ENCODE data around the gene KRT83.

Gene KRT83

DNA sequence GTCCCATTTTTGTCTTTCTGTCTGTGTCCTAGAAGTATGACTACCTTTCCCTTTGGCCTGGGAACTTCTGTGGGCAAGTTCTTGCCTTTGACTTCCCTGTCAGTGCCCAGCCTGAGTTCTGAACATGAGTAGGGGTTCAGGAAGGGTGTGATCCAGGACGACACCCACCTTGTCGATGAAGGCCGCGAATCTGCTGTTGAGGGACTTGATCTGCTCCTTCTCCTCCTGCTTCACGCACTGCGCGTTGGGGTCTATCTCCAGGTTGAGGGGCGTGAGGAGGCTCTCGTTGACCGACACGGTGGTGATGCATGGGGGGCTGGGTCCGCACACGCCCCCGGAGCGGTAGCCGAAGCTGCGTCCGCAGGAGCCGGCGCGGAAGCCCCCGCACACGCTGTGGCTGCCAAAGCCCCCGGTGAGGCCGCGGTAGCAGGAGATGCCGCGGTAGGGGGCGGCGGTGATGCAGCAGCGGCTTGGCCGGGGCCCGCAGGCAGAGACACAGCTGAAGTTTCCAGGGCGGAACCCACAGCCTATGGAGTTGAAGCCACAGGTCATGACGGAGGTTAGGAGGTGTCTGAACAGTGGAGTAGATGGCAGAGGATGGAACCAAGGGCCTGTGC is at the start of gene KRT83:
TSS of gene KRT83 (minus strand) at position 615 of the 617 bp plus-strand sequence. CDS start at position 552, 63 bp downstream.
- no peak for DNase-seq

DNA sequence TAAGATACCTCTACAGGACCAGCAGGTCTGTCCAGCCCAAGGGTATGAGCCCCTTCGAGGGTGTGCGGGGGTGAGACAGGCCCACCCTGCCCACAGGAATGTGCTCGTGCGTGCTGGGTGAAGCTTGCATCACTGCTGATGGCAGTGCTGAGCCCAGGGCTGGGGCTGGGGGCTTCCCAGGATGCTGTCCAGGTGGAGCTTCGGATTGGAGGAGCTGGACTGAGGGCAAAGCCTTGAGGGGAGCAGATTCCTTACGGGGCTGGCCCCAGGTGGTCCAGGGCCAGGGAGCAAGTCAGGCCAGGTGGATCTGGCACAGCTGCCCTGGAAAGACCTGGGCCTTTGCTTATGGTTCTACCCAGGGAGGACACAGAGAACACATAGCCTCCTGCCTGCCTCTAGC is 48.6 kb upstream of the KRT83 start:
- no peak for DNase-seq

DNA sequence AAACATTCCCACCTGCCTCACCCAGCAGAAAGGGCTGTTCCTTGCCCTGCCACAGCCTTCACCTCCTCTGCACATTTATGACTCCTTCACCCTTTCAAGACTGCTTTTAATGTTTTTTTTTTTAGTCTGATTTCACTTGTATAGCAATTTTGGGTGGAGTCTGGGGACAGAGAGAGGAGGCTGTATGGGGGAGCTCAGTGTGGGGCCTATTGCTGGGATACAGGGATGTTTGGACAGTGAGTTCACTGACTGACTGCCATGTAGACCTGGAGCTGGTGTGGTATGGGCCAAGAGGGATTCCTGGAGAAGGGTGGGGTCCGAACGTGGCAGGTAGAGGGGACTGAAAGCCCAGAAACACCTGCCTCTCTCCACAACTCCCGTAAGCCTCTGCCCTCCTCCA is 48.0 kb upstream of the KRT83 start:
- no peak for DNase-seq

DNA sequence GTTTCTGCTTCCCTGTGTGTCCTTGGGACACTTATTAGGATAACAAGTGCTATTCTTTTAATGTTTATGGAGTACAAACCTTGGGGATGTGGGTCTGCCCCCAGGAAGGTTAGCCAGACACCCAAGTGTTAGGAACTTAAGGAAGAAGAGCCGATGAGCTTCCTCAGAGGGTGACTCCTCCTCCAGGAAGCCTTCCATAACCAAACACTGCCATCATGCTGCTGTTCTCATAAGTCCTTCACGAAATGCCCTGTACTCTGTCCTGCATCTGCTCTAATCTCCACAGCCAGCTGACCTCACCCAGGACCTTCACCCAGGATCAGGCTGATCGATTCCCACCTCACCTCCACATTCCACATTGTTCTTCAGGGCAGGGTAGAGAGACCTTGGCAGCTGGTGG is 47.3 kb upstream of the KRT83 start:
- DNase-seq, result no peak

DNA sequence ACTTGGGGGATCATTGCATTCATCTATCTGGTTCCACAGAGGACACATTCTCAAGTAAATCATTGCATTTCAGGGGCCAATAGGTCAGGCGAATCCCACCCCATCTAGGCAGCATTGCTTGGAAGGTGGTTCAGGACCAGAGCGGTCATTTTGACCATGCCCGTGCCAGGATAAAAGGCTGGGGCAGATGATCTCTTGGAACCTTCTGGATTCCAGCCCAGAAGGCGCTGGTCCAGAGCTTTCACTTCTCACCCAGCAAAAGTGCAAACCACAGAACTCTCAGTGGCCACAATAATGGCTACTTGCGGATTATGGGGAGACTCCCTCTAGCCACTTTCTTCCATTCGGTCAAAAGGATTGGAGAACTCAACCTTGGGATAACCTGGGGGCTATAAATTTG is 46.7 kb upstream of the KRT83 start:
- DNase-seq, result no peak

DNA sequence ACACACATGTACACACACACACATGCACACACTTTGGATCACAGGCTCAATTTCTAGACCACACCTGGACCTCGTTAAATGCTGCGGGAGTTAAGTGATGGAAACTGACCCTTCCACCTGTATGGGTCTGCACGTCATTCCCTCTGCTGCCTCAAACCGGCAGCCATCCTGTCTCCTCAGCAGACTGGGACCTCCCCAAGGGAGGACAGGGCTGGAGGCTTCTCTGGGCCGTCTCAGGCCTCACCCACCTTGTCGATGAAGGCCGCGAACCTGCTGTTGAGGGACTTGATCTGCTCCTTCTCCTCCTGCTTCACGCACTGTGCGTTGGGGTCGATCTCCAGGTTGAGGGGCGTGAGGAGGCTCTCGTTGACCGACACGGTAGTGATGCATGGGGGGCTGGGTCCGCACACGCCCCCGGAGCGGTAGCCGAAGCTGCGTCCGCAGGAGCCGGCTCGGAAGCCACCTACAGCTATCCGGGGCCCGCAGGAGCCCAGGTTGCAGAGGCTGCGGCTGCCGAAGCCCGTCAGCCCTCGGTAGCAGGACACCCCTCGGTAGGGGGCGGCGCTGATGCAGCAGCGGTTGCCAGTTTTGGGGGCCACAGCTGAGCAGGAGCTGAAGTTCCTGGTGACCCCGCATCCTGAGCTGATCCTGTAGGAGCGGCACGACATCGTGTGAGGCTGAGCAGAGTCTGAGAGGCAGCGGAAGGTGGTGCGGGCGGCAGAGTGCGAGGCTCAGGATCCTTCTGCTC is 45.7 kb upstream of the KRT83 start, which contains the start of gene KRT85:
TSS of gene KRT85 (minus strand) at position 744 of the 748 bp plus-strand sequence. CDS start at position 668, 76 bp downstream.
- DNase-seq, result no peak

DNA sequence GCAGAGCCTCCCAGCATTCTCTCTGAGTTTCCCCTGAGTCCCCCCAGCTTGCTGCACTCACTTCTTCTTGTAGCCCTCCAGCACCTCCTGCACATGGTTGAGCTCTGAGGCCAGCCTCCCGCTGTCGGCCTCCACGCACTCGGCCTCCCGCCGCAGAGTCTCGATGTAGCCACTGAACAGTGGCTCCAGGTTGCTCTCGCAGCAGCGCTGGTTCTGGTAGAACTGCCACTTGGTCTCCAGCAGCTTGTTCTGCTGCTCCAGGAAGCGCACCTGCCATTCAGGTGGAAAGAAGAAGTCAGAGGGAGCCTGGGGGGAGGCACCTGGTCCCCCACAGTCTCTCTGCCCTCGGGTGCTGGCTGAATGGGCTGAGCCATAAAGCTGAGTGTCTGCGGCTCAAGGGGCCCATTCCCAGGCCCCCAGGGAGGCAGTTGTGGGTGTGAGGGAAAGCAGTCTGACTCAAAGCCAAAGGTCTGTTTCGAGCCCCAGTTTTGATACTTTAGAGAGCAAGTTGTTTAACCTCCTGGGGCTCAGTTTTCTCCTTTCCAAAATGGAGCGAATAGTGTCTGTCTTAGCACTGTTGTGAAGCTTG is 43.8 kb upstream of the KRT83 start:
- DNase-seq, result no peak

DNA sequence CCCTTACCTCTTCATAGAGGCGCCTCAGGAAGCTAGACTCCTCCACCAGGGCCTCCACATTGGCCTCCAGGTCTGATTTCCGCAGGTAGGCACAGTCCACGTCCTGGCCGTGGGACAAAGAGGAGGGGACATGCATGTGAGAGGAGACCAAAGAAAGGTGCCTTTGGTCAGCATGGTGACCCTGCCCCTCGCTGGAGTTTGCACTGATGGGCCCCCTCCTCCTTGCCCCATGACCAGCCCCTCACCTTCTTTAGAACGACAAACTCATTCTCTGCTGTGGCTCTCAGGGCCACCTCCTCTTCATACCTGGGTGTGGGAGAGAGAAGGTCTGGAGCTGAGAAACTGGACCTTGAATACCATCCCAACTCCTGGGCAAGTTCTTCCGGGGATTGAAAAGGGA is 42.9 kb upstream of the KRT83 start:
- no peak for DNase-seq

DNA sequence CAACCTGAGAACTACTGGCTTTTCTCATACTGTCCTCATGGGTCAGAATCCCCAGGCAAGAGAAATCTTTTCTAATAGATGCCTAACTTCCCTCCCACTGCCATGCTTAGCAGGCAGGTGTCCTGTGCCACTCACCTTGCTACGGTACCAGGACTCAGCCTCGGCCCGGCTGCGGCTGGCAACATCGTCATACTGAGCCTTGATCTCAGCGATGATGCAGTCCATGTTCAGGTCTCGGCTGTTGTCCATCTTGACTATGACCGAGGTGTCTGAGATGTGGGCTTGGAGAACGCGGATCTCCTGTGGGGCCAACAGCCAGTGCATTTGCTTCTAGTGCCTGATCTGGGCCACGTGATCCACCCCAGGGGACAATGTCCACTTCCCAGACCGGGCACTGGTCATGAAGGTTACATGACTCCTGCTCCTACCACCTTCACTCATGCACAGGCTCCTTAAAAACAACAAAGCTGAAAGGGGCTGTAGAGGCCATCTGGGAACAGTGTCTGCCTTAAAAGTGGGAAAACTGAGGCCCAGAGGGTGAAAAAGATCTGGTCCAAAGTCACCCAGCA is 42.0 kb upstream of the KRT83 start:
- DNase-seq, result no peak

DNA sequence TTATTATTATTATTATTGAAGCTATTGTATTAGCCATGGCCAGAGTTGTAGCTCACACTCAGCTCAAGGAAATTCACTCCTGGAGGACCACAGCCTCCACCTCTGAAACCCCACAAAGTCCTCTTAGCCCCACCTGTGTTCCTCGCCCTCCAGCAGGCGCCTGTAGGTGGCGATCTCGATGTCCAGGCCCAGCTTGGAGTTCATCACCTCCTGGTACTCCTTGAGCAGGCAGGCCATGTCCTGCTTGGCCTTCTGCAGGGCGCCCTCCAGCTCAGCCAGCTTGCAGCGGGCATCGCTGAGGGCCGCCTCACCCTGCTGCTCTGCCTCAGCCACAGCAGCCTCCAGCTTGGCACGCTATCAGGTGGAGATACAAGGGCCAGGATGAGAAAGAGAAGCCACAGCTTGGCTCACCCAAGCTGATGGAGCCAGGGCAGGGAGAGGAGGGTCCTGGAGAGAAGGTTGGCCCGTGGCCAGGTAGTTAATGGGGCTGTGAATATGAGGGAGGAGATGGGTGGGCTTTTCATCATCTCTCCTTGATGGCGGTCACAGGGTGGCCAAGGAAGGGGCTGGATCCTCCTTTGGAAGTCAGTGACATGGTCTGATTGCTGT is 41.0 kb upstream of the KRT83 start:
- peak; percentile 6 for DNase-seq

DNA sequence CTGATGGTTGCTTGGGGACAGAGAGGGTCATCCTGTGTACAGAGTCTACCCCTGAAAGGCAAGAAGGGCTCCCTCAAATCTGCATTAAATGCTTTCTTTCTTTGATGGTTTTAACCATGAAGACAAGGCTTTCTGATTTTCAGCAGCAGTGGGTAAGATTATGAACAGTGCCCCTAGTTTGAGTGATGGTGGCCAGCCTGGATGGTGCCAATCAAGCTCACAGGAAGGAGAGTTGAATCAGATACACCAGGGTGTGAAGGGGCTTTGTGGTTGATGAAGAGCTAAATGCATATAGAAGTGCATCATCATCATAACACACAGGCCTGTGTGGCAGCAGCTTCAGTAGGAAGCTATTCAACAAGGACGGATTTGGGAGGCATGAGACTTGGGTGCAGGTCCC is 40.4 kb upstream of the KRT83 start:
- no peak for DNase-seq

DNA sequence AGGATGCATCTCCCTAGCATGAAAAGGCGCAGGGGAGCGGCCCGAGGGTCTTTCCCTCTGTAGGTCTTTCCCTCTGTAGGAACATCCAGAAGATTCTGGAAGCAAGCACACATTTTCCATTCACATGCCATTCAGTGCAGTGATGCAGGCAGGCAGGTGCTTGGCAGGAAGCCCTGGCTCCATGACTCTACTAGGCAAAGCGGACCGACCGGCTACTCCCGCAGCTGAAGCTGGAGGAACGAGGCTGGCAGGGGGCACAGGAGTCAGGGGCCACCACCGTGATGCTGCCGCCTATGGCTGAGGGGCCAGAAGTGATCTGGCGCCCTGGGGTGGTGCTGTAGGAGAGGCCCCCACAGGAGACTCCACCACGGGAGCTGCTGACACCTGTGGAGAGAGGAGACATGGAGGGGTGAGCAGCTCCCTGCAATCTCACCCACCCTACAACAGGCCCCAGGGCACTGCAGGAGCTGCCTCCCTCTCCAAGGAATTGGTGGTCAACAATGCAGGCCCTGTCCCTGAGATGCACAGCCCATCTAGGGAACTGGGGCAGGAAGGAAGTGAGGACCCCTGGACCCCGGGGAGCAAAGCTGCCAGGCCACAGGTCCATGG is 39.6 kb upstream of the KRT83 start:
- DNase-seq, result no peak

DNA sequence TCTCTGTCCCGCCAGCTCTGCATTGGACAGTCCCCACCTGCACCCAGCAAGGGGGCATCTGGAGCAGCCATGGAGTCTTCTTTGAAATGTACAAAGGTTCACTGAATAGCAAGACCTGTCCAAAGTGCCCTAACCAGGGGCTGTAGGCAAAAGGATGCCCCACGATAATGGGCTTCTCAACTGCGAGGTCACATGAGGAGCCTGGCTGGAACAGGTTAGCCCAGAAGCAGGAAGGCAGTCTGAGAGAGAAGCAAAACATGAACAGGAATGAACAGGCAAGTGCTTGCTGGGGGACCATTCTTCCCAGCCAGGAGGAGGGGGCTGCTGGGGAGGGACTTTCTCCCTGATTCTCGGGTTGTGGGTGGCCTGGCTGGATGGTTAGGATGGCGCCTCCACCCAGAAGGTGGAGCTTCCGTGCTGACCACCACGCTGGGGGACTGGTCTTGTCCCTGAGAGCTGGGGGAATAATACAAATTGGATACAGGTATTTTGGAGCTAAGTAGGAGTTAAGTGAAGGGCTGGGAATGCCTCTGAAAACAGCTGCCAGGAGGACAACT is 39.0 kb upstream of the KRT83 start:
- no peak for DNase-seq

DNA sequence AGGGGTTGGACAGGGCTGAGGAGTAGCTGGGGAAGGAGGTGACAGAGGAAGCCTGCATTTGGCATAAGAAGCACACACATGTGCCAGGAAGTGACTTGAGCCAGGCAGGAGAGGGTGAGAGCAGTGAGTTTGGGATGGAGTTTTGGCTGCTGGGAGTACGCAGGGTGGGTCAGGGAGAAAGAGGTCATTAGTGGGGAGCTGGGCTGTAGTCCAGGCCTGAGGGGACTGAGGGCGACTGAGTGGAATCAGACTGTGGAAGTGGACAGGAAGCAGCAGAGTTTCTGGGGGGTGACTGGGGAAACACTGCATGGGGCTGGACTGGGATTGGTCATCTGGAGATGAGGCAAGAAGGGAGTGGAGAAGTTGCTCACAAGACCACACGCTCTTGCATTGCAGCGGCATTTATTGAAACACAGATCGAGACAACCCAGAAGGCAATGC is 38.4 kb upstream of the KRT83 start:
- DNase-seq, result no peak

DNA sequence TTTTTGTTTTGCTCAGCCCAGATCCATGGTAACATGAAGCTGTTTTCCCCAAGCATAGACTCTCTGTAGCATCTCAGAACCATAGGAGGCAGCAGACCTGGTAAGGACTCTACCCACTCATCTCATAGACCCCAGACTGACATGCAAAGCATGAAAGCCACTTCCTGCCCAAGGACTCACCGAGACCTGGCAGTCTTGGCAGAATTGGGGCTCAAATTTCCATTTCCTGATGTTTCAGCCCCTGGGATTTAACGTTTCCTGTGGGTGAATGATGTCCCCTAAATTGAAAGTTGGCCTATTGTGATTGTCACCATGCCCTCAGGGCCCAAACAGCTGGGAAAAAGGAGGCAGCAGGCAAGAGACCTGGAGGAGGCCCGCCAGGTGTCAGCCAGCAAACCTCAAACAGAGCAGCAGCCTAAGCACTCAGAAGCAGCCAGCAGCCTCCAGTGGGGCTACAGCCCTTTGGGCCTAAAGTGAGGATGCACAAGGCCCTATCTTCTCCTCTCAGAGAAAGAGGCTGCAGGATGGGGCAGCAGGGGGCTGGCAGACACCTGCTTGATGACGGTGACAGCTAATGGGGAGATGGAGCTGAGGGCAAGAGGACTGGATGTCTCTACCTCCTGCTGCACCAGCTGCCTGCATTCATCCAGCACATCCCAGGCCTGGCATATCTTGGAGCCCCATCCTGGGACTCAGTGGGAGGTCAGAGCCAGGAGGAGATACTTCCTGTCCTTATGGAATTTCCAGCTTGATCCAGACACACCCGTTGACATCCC is 37.6 kb upstream of the KRT83 start:
- no peak for DNase-seq

DNA sequence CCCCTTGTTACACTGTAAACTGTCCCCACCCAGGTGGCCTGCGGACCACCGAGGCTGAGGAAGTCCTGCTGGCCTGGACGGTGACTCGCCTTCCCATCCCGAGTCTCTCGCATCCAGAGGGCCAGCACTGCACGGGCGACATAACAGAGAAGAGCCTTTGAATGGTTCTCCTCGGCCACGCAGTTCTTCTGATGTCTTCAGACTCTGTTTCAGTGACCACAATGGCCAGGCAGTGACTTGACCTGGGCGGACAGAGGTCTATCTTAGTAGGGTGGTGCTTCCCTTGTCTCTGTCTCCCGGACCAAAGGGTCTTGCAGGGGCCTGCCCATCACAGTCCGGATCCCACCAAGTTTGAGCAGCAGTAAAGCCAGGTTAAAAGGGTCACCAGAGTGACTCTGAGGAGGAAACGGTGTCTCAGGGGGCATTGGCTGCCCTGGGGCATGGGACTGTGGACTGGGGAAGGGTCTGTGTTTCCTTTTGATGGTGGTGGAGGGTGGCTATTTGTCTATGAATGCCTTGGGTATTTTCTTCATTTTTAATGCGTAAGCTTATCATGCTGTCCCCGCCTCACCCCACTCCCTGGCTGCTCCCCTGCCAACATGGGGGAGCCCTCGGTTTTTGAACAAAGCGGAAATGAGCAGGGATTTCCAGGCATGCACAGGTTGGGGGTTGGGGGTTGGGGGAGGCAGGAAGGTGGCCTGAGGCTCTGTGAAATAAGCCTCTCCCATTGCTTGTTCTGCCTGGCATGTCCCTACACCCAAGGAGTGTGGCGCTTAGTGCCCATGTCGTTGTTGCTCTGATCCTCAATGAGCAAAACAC is 35.8 kb upstream of the KRT83 start:
- DNase-seq, result no peak

DNA sequence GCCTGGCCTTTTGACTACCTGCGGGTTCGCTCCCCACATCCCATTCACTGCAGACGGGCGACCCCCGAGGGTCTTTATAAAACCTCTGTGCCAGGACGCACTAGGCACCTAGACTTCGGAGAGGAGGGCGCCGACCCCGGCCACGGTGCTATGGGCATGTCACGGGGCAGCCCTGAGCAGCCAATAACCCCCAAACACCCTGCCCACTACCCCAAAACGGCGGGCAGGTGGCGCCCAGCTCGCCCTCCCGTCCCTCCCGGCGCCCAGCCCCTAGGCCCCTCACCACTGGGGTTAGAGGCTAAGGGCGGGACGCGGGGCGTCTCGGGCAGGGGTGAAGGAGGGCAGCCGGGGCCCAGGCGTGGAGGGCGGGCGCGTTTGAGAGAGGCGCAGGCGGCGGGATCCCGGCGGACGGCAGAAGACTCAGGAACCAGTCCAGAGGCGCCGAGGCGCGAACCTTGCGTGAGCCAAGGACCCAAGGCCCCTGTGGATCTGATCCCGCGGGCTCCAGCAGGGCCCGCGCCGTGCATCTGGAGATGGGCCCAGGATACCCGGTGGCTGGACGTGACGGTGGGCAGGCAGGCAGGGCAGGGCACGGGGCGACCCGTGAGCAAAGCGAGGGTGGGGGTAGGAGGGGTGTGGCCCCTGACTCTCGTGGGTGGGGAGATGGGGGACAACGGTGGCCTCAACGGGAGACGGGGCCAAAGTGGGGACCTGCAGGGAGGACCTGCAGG is 35.0 kb upstream of the KRT83 start:
- no peak for DNase-seq

DNA sequence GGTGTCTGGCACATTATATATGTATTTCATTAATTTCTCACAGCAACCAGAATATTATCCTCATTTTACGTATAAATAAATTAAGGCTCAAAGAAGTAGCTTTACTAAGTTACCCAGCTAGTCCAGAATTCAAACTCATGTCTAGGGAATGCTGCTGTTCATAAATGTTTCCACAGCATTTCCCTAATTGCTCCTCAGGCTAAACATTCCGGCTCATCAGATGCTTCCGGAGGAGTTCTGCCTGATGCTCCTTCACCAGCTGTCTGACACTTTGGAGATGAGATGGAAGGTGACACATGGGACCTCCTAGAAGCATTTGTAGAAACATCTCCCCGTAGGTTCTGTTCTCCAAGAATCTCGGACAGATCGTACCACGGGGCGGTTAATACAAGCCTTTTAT is 34.0 kb upstream of the KRT83 start:
- DNase-seq, result no peak

DNA sequence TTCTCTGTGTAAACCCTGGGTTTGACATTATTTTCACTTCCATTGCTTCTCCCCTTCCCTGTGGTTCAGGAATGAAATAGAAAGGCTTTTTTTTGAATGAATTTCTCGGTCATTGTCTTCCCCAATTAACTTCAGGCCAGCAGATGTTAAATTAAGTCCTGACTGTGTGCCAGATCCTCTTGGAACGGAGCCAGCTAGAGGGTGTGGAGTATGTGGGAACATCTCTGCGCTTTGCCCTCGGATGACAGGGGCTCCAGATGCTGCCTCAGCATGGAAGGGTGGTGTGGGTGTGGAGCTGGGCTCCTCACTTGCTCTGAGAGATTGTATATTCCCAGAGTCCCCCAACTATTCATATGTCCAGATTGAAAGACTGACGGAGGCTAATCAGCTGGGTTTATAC is 33.0 kb upstream of the KRT83 start:
- no peak for DNase-seq

DNA sequence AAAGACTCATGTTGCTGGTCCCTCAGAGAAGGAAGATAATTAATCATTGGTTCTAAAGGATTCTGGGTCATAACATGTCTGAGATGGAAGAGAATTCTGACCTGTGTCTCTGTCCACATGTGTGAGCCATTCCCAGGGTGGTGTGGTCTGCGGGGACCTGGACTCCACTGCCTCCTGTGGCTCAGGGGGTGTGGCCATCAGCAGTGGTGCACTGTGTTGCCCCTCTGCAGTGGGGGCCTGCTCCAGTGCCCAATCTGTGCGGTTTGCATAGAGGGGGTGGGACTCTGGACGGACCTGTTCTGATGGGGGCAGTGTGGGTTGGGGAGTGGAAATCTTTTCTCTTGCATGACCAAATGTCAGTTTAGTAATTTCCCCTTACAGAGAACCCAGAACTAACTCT is 32.6 kb upstream of the KRT83 start:
- DNase-seq, result no peak
